GM12891 (cell line): ENCODE data around the gene FTO.

Source experiments
- POLR2A ChIP-seq: IDR thresholded peaks from 2 replicates; pipeline ENCODE4 v1.6.1; 2011; ENCODE audit warnings: low read depth, low read length, control low read depth
- POLR2AphosphoS5 ChIP-seq: IDR thresholded peaks from 2 replicates; pipeline ENCODE4 v1.6.1; 2011; ENCODE audit warnings: low read depth, low read length, control low read depth
- POU2F2 ChIP-seq: IDR thresholded peaks from 2 replicates; pipeline ENCODE4 v1.6.1; 2011; ENCODE audit warnings: low read depth, mild to moderate bottlenecking, control low read depth, low read length, moderate library complexity
- TAF1 ChIP-seq: IDR thresholded peaks from 2 replicates; pipeline ENCODE4 v1.6.1; 2011; ENCODE audit warnings: low read depth, low read length, control low read depth

- TF ChIP-seq POLR2A (no peak), POLR2AphosphoS5 (no peak), TAF1 (no peak), POU2F2 (no peak)
Observed at GRCh38 chr16:53789137-53789536, 85.2 kb downstream of the FTO start.
